Tibial nerve (tissue), 4 donors: ENCODE results near the gene HRC. TPM values are rescaled to one million over a fixed set of nuclear protein-coding genes. Genes with fewer than 3 reads are reported as not detected.
A peak's percentile ranks its signal among the peaks of the same experiment; 100 is the strongest.

Experiments
- DNase-seq, 2 donors: peaks; one replicate each; pipeline ENCODE4 v3.0.0-alpha.2; 2019; ENCODE audit warnings: low spot score in 2 of 2
- H3K27ac ChIP-seq, 4 donors: fragments of 200-600 bp; sonication (generic) in 3 of 4; one replicate each; pipeline ENCODE4 v1.5.1; 2017 to 2019; ENCODE audit warnings: mild to moderate bottlenecking in 1 of 4
- H3K27me3 ChIP-seq, 2 donors: fragments of 200-600 bp; sonication (generic) in 1 of 2; one replicate each; pipeline versions ENCODE4 v1.5.1 to v1.6.0; 2017 to 2019
- H3K36me3 ChIP-seq, 3 donors: fragments of 200-600 bp; sonication (generic); one replicate each; pipeline ENCODE4 v1.5.1; 2018 to 2019
- H3K4me1 ChIP-seq, 4 donors: fragments of 200-600 bp; sonication (generic) in 3 of 4; one replicate each; pipeline ENCODE4 v1.5.1; 2017 to 2019
- H3K4me3 ChIP-seq, 4 donors: fragments of 200-600 bp; sonication (generic) in 3 of 4; one replicate each; pipeline ENCODE4 v1.5.1; 2017 to 2019; ENCODE audit warnings: mild to moderate bottlenecking in 1 of 4, moderate library complexity in 1 of 4
- H3K9me3 ChIP-seq, 4 donors: fragments of 200-600 bp; sonication (generic) in 3 of 4; one replicate each; pipeline ENCODE4 v1.5.1; 2017 to 2019
- CTCF ChIP-seq, 5 experiments: fragments of 200-600 bp in 3 of 5; fragments of 450-650 bp in 2 of 5; sonication (generic) in 3 of 5; IDR thresholded peaks; one replicate each; pipeline ENCODE4 v1.5.1; 2016 to 2019; ENCODE audit warnings: antibody characterized with exemption in 5 of 5, mild to moderate bottlenecking in 3 of 5, moderate library complexity in 2 of 5
- EP300 ChIP-seq, 2 donors: sonication (generic); formaldehyde crosslinking; IDR thresholded peaks; one replicate each; pipeline ENCODE4 v1.6.1; 2017; ENCODE audit warnings: antibody characterized with exemption in 2 of 2, mild to moderate bottlenecking in 1 of 2
- POLR2A ChIP-seq, 2 donors: fragments of 450-650 bp; IDR thresholded peaks; one replicate each; pipeline ENCODE4 v1.6.1; 2017; ENCODE audit warnings: antibody characterized with exemption in 2 of 2, mild to moderate bottlenecking in 2 of 2, moderate library complexity in 2 of 2
- WGBS, 2 donors: methylation state at CpG; one replicate each; pipeline ENCODE4 v1.1.5; 2018; 5-methylcytosine and 5-hydroxymethylcytosine counted together
- total RNA-seq, 4 donors: library from RNA; depleted of rRNA; stranded (reverse); fragments of >200 nt; gene quantifications; one replicate each; pipeline ENCODE4 v1.1.0, GENCODE V29; 2016

HRC gene
- total RNA-seq, 4 donors from 2014 or later = 0.60 to 4.3 (median 2.6) TPM

GRCh38 chr19:49106648-49107135 is 48.5 kb downstream of the HRC start:
- Histone ChIP-seq H3K36me3 (peaks cover 0 to 76% (median 34%) of the 10 kb centered on the region in 3 donors), H3K4me1 (peaks cover 0 to 14% (median 0%) of the 10 kb centered on the region in 4 donors), H3K27ac (no peak overlapping the region), H3K4me3 (no peak overlapping the region), H3K27me3 (no peaks in the 10 kb centered on the region), H3K9me3 (no peaks in the 10 kb centered on the region)
- peak in 1 of 2 donors; percentile 52 for DNase-seq
- peak; percentile 60 to 73 (median 62) for TF ChIP-seq CTCF (IDR thresholded peaks at IDR 0.05)
- TF ChIP-seq POLR2A (IDR thresholded peaks at IDR 0.05) = no peak
- 70 to 71% methylated on average over 12 of the region's 12 CpGs for WGBS, 2 donors

DNA sequence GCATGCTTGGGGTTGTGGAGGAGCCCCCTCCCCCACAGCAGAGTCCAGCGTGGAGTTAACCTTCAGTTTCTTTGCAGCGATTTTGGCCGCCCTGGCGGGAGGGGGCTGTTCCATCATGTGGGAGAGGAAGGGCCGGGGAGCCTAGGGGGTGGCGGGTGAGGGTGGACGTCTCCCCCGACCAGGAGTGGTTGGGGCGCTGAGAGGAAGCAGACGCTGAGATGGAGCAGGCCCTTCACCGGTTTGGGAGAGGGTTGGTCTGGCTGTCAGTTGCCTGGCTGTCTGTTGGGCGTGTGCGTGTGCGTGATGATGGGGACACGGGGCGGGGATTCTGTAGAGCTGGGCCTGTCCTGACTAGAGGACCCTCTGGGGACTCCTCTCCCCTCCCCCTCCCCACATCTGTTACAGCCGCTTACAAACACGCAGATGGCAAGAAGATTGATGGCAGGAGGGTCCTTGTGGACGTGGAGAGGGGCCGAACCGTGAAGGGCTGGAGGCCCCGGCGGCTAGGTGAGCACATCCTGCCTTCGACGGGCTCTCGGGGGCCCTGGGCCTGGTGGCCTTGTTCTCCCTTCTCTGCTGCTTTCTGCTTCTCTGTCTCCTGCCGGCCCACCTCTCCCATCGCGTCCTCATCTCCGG is 50.8 kb downstream of the HRC start:
- DNase-seq = no peak
- TF ChIP-seq EP300 (IDR thresholded peaks at IDR 0.05) (no peak), CTCF (IDR thresholded peaks at IDR 0.05) (no peak)
- Histone ChIP-seq H3K4me3 (no peak overlapping the region), H3K4me1 (no peaks in the 10 kb centered on the region), H3K27ac (no peak overlapping the region), H3K9me3 (no peaks in the 10 kb centered on the region), H3K36me3 (peaks cover 6 to 100% (median 48%) of the 10 kb centered on the region in 3 donors), H3K27me3 (no peaks in the 10 kb centered on the region)
- WGBS, 2 donors = 75 to 81% methylated on average over 30 of the region's 30 CpGs

DNA sequence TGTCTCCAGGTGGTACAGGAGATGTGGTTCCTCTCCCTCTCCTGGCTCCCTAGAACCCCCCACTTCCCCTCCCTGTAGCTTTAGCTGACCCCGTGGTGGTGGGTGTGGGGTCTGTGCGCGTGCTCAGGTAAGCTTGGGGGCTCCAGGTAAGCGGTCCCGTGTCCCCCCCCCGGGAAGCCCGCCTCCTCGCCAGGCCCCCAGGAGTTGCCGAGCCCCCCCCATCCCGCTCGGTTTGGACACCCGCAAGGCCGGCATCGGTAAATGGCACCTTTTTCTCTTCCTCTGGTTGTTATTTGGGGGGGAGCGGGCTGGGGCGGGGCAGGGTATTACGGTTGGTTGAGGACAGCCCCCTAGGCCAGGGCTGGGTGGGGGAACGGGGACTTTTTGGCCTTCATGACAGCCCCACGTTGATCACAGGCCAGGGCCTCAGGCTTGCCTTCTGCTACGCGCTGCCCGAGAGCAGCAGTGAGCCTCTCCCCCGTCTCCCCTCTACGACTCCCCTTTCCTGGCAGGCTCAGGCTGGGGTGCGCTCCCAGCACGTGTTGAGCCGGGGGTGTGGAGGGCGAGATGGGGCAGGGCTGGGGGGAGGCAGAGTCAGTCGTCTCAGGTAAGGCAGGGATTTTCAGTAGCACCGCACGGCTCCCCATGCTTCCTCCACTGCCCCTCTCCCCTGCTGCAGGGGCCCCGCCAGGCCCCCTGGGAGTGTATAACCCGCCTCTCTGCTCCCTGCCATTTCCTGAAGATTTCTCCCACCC is 51.7 kb downstream of the HRC start:
- H3K4me1 ChIP-seq = no peaks in the 10 kb centered on the region
- TF ChIP-seq POLR2A (IDR thresholded peaks at IDR 0.05) (no peak), CTCF (IDR thresholded peaks at IDR 0.05) (no peak), EP300 (IDR thresholded peaks at IDR 0.05) (no peak)
- no peak overlapping the region for H3K4me3 ChIP-seq
- H3K9me3 ChIP-seq = no peaks in the 10 kb centered on the region
- DNase-seq = no peak
- H3K36me3 ChIP-seq = peaks cover 6 to 100% (median 54%) of the 10 kb centered on the region in 3 donors
- no peak overlapping the region for H3K27ac ChIP-seq
- 81 to 86% methylated on average over 19 to 32 of the region's 33 CpGs for WGBS, 2 donors
- H3K27me3 ChIP-seq = no peaks in the 10 kb centered on the region

GRCh38 chr19:49102303-49102702 is 52.9 kb downstream of the HRC start:
- no peak overlapping the region for H3K27ac ChIP-seq
- 85 to 86% methylated on average over 9 to 12 of the region's 12 CpGs for WGBS, 2 donors
- no peaks in the 10 kb centered on the region for H3K9me3 ChIP-seq
- TF ChIP-seq EP300 (IDR thresholded peaks at IDR 0.05) (no peak), CTCF (IDR thresholded peaks at IDR 0.05) (no peak), POLR2A (IDR thresholded peaks at IDR 0.05) (no peak)
- H3K4me3 ChIP-seq = no peak overlapping the region
- DNase-seq = no peak
- no peaks in the 10 kb centered on the region for H3K27me3 ChIP-seq
- H3K36me3 ChIP-seq = peaks cover 6 to 100% (median 50%) of the 10 kb centered on the region in 3 donors
- H3K4me1 ChIP-seq = peaks cover 0 to 10% (median 0%) of the 10 kb centered on the region in 4 donors

Other genes starting within 250 kb of the HRC start
- 1 to 10 TPM in 1 of 4 donors, not detected in 3; 1.2 TPM for gene DHDH, start 221.7 kb downstream of the HRC start, total RNA-seq
- 10 to 100 TPM; 31.4 to 61.2 (median 38.4) TPM for gene BAX, start 200.5 kb downstream of the HRC start, total RNA-seq
- gene FTL, start 190.1 kb downstream of the HRC start, total RNA-seq = 1,000 to 10,000 TPM; 5,480 to 8,362 (median 5,857) TPM
- 10 to 100 TPM; 28.8 to 42.0 (median 31.0) TPM for gene GYS1, start 162.1 kb downstream of the HRC start, total RNA-seq
- gene RUVBL2, start 161.5 kb downstream of the HRC start, total RNA-seq = 100 to 1,000 TPM in 1 of 4 donors, 10 to 100 TPM in 3; 69.2 to 120 (median 78.5) TPM
- gene LHB, start 138.3 kb downstream of the HRC start, total RNA-seq = 1 to 10 TPM in 1 of 4 donors, not detected in 3; 2.6 TPM
- gene CGB3, start 131.1 kb downstream of the HRC start, total RNA-seq = not detected
- not detected for gene CGB2, start 123.5 kb downstream of the HRC start, total RNA-seq
- gene CGB1, start 118.5 kb downstream of the HRC start, total RNA-seq = not detected
- not detected for gene CGB5, start 111.5 kb downstream of the HRC start, total RNA-seq
- gene CGB8, start 106.3 kb downstream of the HRC start, total RNA-seq = not detected
- gene CGB7, start 97.6 kb downstream of the HRC start, total RNA-seq = not detected
- gene NTF4, start 90.6 kb downstream of the HRC start, total RNA-seq = not detected
- not detected for gene KCNA7, start 82.7 kb downstream of the HRC start, total RNA-seq
- gene SNRNP70, start 69.9 kb downstream of the HRC start, total RNA-seq = 100 to 1,000 TPM; 286 to 444 (median 400) TPM
- 10 to 100 TPM; 15.7 to 24.9 (median 19.6) TPM for gene LIN7B, start 41.0 kb downstream of the HRC start, total RNA-seq
- gene C19orf73, start 36.3 kb downstream of the HRC start, total RNA-seq = 1 to 10 TPM in 3 of 4 donors, not detected in 1; 1.0 to 7.8 (median 5.0) TPM
- gene PPFIA3, start 35.9 kb downstream of the HRC start, total RNA-seq = 1 to 10 TPM; 1.8 to 6.7 (median 3.5) TPM
- 10 to 100 TPM; 12.6 to 22.4 (median 16.7) TPM for gene TRPM4, start 2.4 kb upstream of the HRC start, total RNA-seq
- gene SLC6A16, start 169.8 kb upstream of the HRC start, total RNA-seq = 1 to 10 TPM; 2.6 to 4.6 (median 3.4) TPM
- 10 to 100 TPM in 3 of 4 donors, 1 to 10 TPM in 1; 9.8 to 18.6 (median 15.8) TPM for gene CD37, start 180.0 kb upstream of the HRC start, total RNA-seq
- gene TEAD2, start 207.0 kb upstream of the HRC start, total RNA-seq = 10 to 100 TPM; 17.8 to 39.0 (median 21.4) TPM
- gene DKKL1, start 208.5 kb upstream of the HRC start, total RNA-seq = not detected
- gene KASH5, start 232.9 kb upstream of the HRC start, total RNA-seq = not detected